Prostate gland (tissue), 2 donors: ENCODE measurements around the gene SHROOM2. TPM values are rescaled to one million over a fixed set of nuclear protein-coding genes. Genes with fewer than 3 reads are reported as not detected.

Experiments
- DNase-seq: peaks from one replicate; pipeline ENCODE4 v3.0.0-alpha.2; 2019; ENCODE audit warnings: low spot score
- H3K27ac ChIP-seq, 2 donors: fragments of 200-600 bp; sonication (generic); 2 replicates each; pipeline ENCODE4 v1.5.1; 2017 to 2019
- H3K27me3 ChIP-seq: fragments of 200-600 bp; sonication (generic); replicated peaks from 2 replicates; pipeline ENCODE4 v1.5.1; 2019; ENCODE audit not compliant: insufficient read depth
- H3K36me3 ChIP-seq, 2 donors: fragments of 200-600 bp; sonication (generic); 1 replicate in 1 of 2; 2 replicates in 1 of 2; pipeline versions ENCODE4 v1.5.1 to v1.8.1; 2017 to 2019
- H3K4me1 ChIP-seq: fragments of 200-600 bp; sonication (generic); replicated peaks from 2 replicates; pipeline ENCODE4 v1.5.1; 2019
- H3K4me3 ChIP-seq, 2 donors: fragments of 200-600 bp; sonication (generic); 2 replicates each; pipeline ENCODE4 v1.5.1; 2017 to 2019
- H3K9me3 ChIP-seq: fragments of 200-600 bp; sonication (generic); 2 replicates; pipeline ENCODE4 v1.5.1; 2017
- POLR2A ChIP-seq: fragments of 450-650 bp; IDR thresholded peaks from one replicate; pipeline ENCODE4 v1.6.1; 2016; ENCODE audit warnings: antibody characterized with exemption, mild to moderate bottlenecking
- POLR2AphosphoS5 ChIP-seq: sonication (generic); formaldehyde crosslinking; IDR thresholded peaks from one replicate; pipeline ENCODE4 v1.6.1; 2017; ENCODE audit warnings: antibody characterized with exemption
- WGBS: methylation state at CpG from one replicate; pipeline ENCODE4 v1.1.5; 2018; 5-methylcytosine and 5-hydroxymethylcytosine counted together
- intact Hi-C: fragments of 100-400 bp; cut with DNase I; formaldehyde crosslinking; loops from one replicate; pipeline ENCODE4 v1.14.2; 2022
- small RNA-seq, 2 donors: library from RNA; depleted of rRNA; stranded (forward); fragments of <200 nt; gene quantifications; one replicate each; pipeline ENCODE3, GENCODE V24; 2016
- total RNA-seq, 2 donors: library from RNA; depleted of rRNA; stranded (reverse); fragments of >200 nt; gene quantifications; one replicate each; pipeline ENCODE4 v1.1.0, GENCODE V29; 2016
- TF ChIP-seq, protein P1 (sequence below), 4 experiments: fragments of 200-600 bp in 2 of 4; fragments of 450-650 bp in 2 of 4; sonication (generic) in 2 of 4; IDR thresholded peaks; 1 replicate in 3 of 4; 2 replicates in 1 of 4; pipeline ENCODE4 v1.5.1; 2016 to 2019; ENCODE audit warnings: antibody characterized with exemption in 4 of 4, mild to moderate bottlenecking in 2 of 4, moderate library complexity in 2 of 4

Gene SHROOM2
- total RNA-seq, 2 donors from 2014 or later: 36.8 to 71.3 TPM

DNA sequence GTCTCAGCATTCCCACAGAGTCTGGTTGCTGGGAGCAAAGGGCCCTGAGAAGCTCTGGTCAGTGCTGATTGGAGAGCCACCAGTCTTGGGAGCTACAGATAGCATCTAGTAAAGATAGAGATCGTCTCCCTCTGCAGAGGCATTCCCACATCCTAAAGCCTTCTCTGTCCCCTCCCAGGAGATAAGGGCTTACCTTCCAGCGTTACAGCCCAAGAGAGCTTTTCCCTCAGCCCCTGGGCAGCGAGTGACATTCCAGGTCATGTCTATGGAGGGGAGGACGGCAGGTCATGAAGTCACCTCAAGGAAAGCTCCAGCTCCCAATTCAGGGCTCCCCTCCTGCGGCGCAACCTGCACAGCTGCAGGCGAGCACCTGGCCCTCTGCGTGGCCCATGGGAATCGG is 210.8 kb downstream of the SHROOM2 start:
- Histone ChIP-seq H3K4me1 (no peaks in the 10 kb centered on the region), H3K27me3 (no peaks in the 10 kb centered on the region), H3K9me3 (no peaks in the 10 kb centered on the region), H3K27ac (no peak overlapping the region), H3K4me3 (no peak overlapping the region), H3K36me3 (no peaks in the 10 kb centered on the region)
- no CpG with 5 or more reads among the region's 9 CpGs for WGBS
- TF ChIP-seq POLR2A (no peak), POLR2AphosphoS5 (no peak)
- TF ChIP-seq, protein P1, sequence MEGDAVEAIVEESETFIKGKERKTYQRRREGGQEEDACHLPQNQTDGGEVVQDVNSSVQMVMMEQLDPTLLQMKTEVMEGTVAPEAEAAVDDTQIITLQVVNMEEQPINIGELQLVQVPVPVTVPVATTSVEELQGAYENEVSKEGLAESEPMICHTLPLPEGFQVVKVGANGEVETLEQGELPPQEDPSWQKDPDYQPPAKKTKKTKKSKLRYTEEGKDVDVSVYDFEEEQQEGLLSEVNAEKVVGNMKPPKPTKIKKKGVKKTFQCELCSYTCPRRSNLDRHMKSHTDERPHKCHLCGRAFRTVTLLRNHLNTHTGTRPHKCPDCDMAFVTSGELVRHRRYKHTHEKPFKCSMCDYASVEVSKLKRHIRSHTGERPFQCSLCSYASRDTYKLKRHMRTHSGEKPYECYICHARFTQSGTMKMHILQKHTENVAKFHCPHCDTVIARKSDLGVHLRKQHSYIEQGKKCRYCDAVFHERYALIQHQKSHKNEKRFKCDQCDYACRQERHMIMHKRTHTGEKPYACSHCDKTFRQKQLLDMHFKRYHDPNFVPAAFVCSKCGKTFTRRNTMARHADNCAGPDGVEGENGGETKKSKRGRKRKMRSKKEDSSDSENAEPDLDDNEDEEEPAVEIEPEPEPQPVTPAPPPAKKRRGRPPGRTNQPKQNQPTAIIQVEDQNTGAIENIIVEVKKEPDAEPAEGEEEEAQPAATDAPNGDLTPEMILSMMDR (IDR thresholded peaks at IDR 0.05): no peak
- intact Hi-C loops: loop anchor here (10.0 kb wide), 1 partner anchor 112 kb away; no protein-coding TSS in a partner anchor
- DNase-seq: no peak

DNA sequence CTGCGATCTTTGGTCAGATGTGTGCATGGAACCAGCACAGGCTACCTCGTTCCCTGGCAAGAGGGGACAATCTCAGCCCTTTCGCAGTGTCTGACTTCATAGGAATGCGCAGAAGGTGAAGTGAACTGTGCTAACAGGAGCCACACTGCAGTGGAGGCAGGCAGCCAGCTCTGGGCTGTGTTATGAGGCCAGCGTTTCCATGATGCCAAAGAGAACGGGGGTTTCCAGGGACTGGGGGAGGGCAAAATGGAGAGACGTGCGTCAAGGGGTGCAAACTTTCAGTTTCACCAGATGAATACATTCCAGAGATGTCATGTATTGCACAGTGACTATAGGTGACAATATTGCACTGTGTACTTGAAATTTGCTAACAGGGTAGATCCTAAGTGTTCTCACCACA is 211.3 kb downstream of the SHROOM2 start:
- 75% methylated on average over 7 of the region's 8 CpGs for WGBS
- intact Hi-C loops: loop anchor here (10.0 kb wide), 1 partner anchor 113 kb away; no protein-coding TSS in a partner anchor

More for the DNA sequence above, 211.3 kb downstream of the SHROOM2 start:
- no peaks in the 10 kb centered on the region for H3K4me1 ChIP-seq
- no peak for DNase-seq
- no peaks in the 10 kb centered on the region for H3K9me3 ChIP-seq
- H3K27me3 ChIP-seq: no peaks in the 10 kb centered on the region
- TF ChIP-seq POLR2AphosphoS5: no peak
- H3K36me3 ChIP-seq: no peaks in the 10 kb centered on the region
- no peak overlapping the region for H3K4me3 ChIP-seq
- no peak overlapping the region for H3K27ac ChIP-seq

Small RNA genes within 50 kb of the gene (small RNA-seq; reads per million reads assigned to genes)
- gene RF00019: 0 reads per million in 2 donors

Other genes with a start within 250 kb of the SHROOM2 start
- 1 to 10 TPM; 2.4 to 3.1 TPM for gene GPR143, start 20.6 kb upstream of the SHROOM2 start, total RNA-seq
- gene CLDN34, start 180.9 kb downstream of the SHROOM2 start, total RNA-seq: under 1 TPM in 1 of 2 donors, not detected in 1; 0.36 TPM